ENCODE results near the gene RPL29.

DNA sequence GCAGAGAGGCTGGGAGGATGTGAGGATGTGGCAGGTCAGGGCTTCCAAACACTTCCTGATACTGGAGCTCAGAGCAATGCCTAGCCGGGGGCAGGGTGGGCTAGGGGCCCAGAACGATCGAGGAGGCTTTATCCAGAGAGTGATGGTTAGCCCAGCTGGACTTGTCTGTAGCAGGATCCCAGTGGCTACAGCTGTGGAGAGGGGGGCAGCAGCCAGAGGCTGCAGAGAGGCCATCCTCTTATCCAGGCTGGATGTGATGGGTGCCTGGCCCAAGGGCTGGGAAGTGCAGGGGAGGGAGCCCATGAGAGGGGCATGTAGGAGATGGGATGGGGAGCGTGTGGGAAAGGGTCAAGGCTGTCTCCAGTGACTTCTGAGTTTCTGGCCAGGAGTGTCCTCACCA is 48.9 kb downstream of the RPL29 start:
- no peak for TF ChIP-seq CTCF (IDR thresholded peaks at IDR 0.05)
- no peak for TF ChIP-seq SIN3A (IDR thresholded peaks at IDR 0.05; ENCODE audit: borderline replicate concordance, insufficient read depth, low read depth, low read length)
- TF ChIP-seq REST (IDR thresholded peaks at IDR 0.05; ENCODE audit: insufficient read depth in 1 of 2, low read depth in 2 of 2, low read length in 1 of 2), result no peak
- TF ChIP-seq POLR2AphosphoS5 (IDR thresholded peaks at IDR 0.05; ENCODE audit: low read depth, low read length), result no peak
- TF ChIP-seq TCF7L2 (IDR thresholded peaks at IDR 0.05; ENCODE audit: low read depth, low read length), result no peak

All from Panc1 (cell line).